22Rv1 (cell line): ENCODE results near the gene COX19.

ENCODE experiments used
- ZFX ChIP-seq: fragments of 450-650 bp; IDR thresholded peaks from 2 replicates; pipeline ENCODE4 v1.6.1; 2017; ENCODE audit warnings: antibody characterized with exemption, borderline replicate concordance
- TF ChIP-seq, protein P1 (sequence below): fragments of 450-650 bp; IDR thresholded peaks from 2 replicates; pipeline ENCODE4 v1.5.1; 2017; ENCODE audit warnings: mild to moderate bottlenecking

DNA sequence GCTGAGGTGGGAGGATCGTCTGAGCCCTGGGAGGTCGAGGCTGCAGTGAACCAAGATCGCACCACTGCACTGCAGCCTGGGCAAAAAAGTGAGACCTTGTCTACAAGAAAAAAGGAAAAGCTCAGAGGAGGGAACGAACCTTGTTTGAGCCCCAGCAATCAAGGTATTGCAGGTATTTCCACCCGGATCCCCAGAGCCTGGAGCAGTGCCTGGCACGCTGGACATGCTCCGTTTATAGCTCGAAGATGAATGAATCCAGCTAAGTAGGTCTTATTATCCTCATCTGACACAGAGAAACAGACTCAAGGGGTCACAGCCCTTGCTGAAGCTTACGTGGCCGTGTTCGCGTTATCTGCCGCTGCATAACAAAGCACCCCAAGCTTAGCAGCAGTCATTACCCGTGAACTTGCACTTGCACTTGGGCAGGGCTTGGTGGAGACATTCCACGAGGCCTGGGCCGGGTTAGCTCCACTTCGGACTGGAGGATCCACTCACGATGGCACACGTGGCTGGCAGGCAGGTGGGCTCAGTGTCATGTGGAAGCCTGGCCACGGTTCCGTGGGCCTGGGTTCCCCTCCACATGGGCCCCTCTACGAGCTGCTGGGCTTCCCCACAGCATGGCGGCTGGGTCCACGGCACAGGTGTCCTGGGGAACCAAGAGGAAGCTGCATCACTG is 3.2 kb upstream of the COX19 start:
- TF ChIP-seq, protein P1, sequence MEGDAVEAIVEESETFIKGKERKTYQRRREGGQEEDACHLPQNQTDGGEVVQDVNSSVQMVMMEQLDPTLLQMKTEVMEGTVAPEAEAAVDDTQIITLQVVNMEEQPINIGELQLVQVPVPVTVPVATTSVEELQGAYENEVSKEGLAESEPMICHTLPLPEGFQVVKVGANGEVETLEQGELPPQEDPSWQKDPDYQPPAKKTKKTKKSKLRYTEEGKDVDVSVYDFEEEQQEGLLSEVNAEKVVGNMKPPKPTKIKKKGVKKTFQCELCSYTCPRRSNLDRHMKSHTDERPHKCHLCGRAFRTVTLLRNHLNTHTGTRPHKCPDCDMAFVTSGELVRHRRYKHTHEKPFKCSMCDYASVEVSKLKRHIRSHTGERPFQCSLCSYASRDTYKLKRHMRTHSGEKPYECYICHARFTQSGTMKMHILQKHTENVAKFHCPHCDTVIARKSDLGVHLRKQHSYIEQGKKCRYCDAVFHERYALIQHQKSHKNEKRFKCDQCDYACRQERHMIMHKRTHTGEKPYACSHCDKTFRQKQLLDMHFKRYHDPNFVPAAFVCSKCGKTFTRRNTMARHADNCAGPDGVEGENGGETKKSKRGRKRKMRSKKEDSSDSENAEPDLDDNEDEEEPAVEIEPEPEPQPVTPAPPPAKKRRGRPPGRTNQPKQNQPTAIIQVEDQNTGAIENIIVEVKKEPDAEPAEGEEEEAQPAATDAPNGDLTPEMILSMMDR, result no peak
- TF ChIP-seq ZFX, result no peak
